Activated naive CD4-positive, alpha-beta T cell treated with anti-CD3 and anti-CD28 coated beads, Interleukin-2, amount 10 ng/mL, durations not matched to agents 5 hours and 36 hours (primary cell): Measurements from ENCODE around the gene CEP41. TPM values are rescaled to one million over a fixed set of nuclear protein-coding genes. Genes with fewer than 3 reads are reported as not detected.

Experiments used
- total RNA-seq, 2 experiments: library from RNA; stranded (reverse); gene quantifications; one replicate each; pipeline ENCODE4 v1.2.3, GENCODE V29; 2021

Gene CEP41, protein sequence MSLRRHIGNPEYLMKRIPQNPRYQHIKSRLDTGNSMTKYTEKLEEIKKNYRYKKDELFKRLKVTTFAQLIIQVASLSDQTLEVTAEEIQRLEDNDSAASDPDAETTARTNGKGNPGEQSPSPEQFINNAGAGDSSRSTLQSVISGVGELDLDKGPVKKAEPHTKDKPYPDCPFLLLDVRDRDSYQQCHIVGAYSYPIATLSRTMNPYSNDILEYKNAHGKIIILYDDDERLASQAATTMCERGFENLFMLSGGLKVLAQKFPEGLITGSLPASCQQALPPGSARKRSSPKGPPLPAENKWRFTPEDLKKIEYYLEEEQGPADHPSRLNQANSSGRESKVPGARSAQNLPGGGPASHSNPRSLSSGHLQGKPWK
- total RNA-seq, result 10 to 100 TPM; 13.3 to 16.4 TPM

DNA sequence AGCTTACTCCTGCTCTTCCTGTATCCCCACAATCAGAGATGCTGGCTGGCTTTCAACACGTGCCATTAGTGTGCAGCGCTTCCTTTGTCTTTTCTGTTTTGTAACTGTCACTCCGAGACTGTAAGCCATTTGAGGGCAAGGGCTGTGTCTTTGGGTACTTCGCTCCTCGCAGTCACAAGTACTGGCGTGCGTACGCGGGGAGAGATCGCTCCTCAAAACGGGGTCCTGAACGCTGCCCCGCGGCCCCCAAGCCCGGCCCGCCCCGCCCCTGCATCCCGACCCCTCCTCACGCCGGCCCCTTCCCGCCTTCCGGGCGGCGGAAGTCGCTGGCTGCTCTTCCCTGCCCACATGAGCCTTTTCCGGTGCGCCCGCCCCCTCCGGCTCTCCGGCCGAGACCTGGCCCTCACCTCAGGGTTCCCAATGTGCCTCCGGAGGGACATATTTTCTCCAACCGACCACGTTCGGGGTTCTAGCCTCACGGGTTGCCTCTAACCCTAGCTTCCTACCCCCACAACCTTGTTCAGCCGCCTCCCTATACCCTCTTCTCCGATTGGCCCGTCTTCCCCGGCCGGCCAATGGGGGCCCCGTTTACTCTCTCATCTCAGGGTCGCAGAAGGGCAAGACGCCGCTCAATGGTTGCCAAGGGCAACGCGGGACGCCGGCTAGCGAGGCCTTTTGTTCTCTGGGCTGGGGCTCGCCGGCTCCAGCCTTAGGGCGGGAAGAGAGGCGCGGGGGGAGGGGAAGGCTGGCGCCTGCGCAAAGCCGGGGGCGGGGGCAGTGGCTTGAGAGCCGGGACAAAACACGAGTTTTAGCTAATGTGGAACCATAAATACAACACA, at the start of gene CEP41:
Gene CEP41 (minus strand): TSS at position 490 of the 839 bp plus-strand sequence. CDS start 50 bp downstream, at position 440.

DNA sequence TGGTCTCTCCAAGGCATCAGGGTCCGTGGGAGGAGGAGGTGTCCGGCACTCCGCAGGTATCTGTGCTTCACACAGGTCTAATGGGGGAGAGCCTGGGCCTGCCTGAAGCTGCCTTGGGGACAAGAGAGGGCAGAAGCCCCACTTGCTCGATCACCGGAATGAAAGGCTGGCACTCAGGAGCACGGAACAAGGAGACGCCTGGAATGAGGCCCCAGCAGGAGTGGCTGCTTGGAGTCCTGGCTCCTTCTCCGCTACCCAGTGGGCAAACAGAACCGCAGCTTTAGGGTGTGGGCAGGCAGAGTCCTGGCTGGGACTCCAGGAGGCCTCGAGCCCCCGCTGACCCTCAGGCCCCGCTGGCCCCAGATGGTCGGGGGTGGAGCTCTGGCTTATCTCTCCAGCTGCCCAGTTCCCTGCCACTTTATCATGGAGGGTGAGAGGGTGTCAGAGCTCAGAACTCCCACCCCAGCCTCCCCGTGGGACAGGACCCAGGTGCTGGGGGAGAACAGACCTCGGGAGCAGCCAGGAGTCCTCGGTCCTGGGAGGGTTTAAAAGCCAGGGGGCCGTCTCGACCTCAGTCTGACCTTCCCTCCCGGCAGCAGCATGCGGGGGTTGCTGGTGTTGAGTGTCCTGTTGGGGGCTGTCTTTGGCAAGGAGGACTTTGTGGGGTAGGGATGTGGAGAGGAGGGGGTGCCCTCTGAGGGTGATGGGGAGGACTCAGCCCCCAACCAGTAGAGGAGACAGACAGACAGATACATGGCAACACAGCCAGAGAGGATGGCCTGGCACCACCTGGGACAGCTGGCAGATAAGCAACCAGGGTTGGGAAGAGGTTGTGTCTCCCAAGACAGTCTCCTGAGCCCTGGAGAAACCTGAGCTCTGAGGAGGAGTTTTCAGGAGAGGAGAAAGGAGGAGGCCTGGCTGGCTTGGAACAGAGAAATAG, 60.6 kb downstream of the CEP41 start, which contains the start of gene CPA1:
Gene CPA1 (plus strand): TSS at position 574 of the 940 bp plus-strand sequence. CDS start 27 bp downstream, at position 601.

DNA sequence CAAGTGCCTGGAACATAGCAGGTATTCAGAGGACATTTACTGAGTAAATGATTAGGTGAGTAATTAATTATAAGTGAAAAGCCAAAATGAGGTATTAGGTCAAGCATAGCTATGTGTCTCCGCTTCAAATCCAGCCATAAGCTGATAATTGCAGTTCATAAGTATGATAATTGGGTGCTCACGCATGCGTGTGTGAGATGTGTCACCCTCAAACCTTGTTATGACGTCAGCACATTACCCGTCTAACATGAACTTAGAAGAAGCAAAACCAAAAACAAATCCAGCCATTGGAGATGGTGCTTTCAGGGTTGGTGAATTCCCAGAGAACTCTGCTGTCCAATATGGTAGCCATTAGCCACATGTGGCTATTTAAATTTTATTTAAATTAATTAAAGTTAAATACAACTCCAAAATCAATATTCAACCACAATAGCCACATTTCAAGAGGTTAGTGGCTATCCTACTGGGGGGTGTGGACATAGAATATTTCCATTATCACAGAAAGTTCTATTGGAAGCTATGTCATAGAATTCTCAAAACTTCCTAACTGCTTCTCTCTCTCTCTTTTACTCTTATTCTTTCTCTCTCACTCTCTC, 96.4 kb downstream of the CEP41 start, which contains the start of gene CPA5:
Gene CPA5 (plus strand): TSS at position 546 of the 596 bp plus-strand sequence. CDS start 1,670 bp downstream, outside the sequence.

Other genes starting within 250 kb of the CEP41 start
- gene TMEM209, start 235.6 kb downstream of the CEP41 start, total RNA-seq, result 10 to 100 TPM; 31.7 to 35.9 TPM
- not detected for gene SSMEM1, start 233.2 kb downstream of the CEP41 start, total RNA-seq
- not detected for gene CPA2, start 174.2 kb downstream of the CEP41 start, total RNA-seq
- gene CPA4, start 147.9 kb downstream of the CEP41 start, total RNA-seq, result not detected
- gene CPA5, start 96.2 kb downstream of the CEP41 start, total RNA-seq, result not detected
- gene CPA1, start 60.5 kb downstream of the CEP41 start, total RNA-seq, result not detected
- 1 to 10 TPM; 1.4 to 1.8 TPM for gene MEST, start 51.1 kb upstream of the CEP41 start, total RNA-seq
- gene COPG2, start 227.7 kb upstream of the CEP41 start, total RNA-seq, result 1 to 10 TPM; 8.7 to 9.1 TPM
- not detected for gene TSGA13, start 245.5 kb upstream of the CEP41 start, total RNA-seq